AG20443 (cell line): Measurements from ENCODE around the gene MGARP.
A peak's percentile ranks its signal among the peaks of the same experiment; 100 is the strongest.
"Not testable (repeated sequence)": the region's sequence is repeated elsewhere in the genome, so short reads cannot be mapped to it uniquely, and the experiment has no call there.

ENCODE experiments used
- DNase-seq: peaks from one replicate; pipeline ENCODE4 v3.0.0; 2012; ENCODE audit warnings: low spot score, mixed read lengths

Gene MGARP

GRCh38 chr4:139295206-139295941 is 15.3 kb upstream of the MGARP start:
- DNase-seq: peak; percentile 92

GRCh38 chr4:139286186-139286698 is 6.2 kb upstream of the MGARP start:
- DNase-seq: no peak

- DNase-seq: no peak
Measured at GRCh38 chr4:139282721-139283075, 2.7 kb upstream of the MGARP start.

- peak; percentile 44 for DNase-seq
Measured at GRCh38 chr4:139282065-139282720, 2.2 kb upstream of the MGARP start.

GRCh38 chr4:139278912-139279759 is 889 bp downstream of the MGARP start:
- DNase-seq: peak; percentile 49

GRCh38 chr4:139278485-139278884 is 1.5 kb downstream of the MGARP start:
- no peak for DNase-seq

- DNase-seq: no peak
Measured at GRCh38 chr4:139275281-139275735, 4.7 kb downstream of the MGARP start.

GRCh38 chr4:139274790-139275189 is 5.2 kb downstream of the MGARP start:
- DNase-seq: no peak

- DNase-seq: no peak
Measured at GRCh38 chr4:139273835-139274234, 6.2 kb downstream of the MGARP start.

GRCh38 chr4:139267301-139267700 is 12.7 kb downstream of the MGARP start:
- DNase-seq: no peak

GRCh38 chr4:139266583-139267257 is 13.3 kb downstream of the MGARP start:
- DNase-seq: peak; percentile 79

GRCh38 chr4:139266208-139266582 is 13.8 kb downstream of the MGARP start:
- no peak for DNase-seq

GRCh38 chr4:139265654-139266053 is 14.4 kb downstream of the MGARP start:
- no peak for DNase-seq

- DNase-seq: no peak
Measured at GRCh38 chr4:139256349-139256748, 23.7 kb downstream of the MGARP start.

GRCh38 chr4:139255581-139255980 is 24.4 kb downstream of the MGARP start:
- not testable (repeated sequence) for DNase-seq

GRCh38 chr4:139253713-139254112 is 26.3 kb downstream of the MGARP start:
- DNase-seq: peak; percentile 22

GRCh38 chr4:139253046-139253445 is 27.0 kb downstream of the MGARP start:
- DNase-seq: no peak

GRCh38 chr4:139247700-139248238 is 32.3 kb downstream of the MGARP start:
- DNase-seq: no peak

GRCh38 chr4:139247241-139247640 is 32.8 kb downstream of the MGARP start:
- no peak for DNase-seq

- DNase-seq: no peak
Measured at GRCh38 chr4:139246166-139246565, 33.9 kb downstream of the MGARP start.

- DNase-seq: no peak
Measured at GRCh38 chr4:139245590-139245989, 34.4 kb downstream of the MGARP start.
